Brain pericyte (primary cell): ENCODE data around the gene IFNK.
"Not testable (repeated sequence)": the region's sequence is repeated elsewhere in the genome, so short reads cannot be mapped to it uniquely, and the experiment has no call there.

Source experiments
- DNase-seq: peaks from one replicate; pipeline ENCODE4 v3.0.0-alpha.2; 2012; ENCODE audit warnings: low read depth, low spot score

The IFNK gene

GRCh38 chr9:27524236-27524635, at the start of gene IFNK:
TSS of gene IFNK (plus strand) at chr9:27524290. CDS start at chr9:27524337, 47 bp downstream.
- no peak for DNase-seq

- DNase-seq: no peak
Observed at GRCh38 chr9:27474305-27474704, 49.8 kb upstream of the IFNK start.

GRCh38 chr9:27475057-27475595, 49.0 kb upstream of the IFNK start:
- DNase-seq: no peak

GRCh38 chr9:27476870-27477515, 47.1 kb upstream of the IFNK start:
- no peak for DNase-seq

GRCh38 chr9:27478322-27478721, 45.8 kb upstream of the IFNK start:
- no peak for DNase-seq

GRCh38 chr9:27482709-27483108, 41.4 kb upstream of the IFNK start:
- no peak for DNase-seq

GRCh38 chr9:27483576-27483975, 40.5 kb upstream of the IFNK start:
- no peak for DNase-seq

GRCh38 chr9:27485158-27485557, 38.9 kb upstream of the IFNK start:
- no peak for DNase-seq

- no peak for DNase-seq
Observed at GRCh38 chr9:27487128-27487640, 36.9 kb upstream of the IFNK start.

- no peak for DNase-seq
Observed at GRCh38 chr9:27487927-27488326, 36.2 kb upstream of the IFNK start.

- DNase-seq: no peak
Observed at GRCh38 chr9:27489087-27489876, 34.8 kb upstream of the IFNK start.

- DNase-seq: no peak
Observed at GRCh38 chr9:27491154-27491553, 32.9 kb upstream of the IFNK start.

GRCh38 chr9:27495480-27496134, 28.5 kb upstream of the IFNK start:
- no peak for DNase-seq

- no peak for DNase-seq
Observed at GRCh38 chr9:27496135-27496504, 28.0 kb upstream of the IFNK start.

- no peak for DNase-seq
Observed at GRCh38 chr9:27497883-27498417, 26.1 kb upstream of the IFNK start.

GRCh38 chr9:27499451-27499850, 24.6 kb upstream of the IFNK start:
- DNase-seq: no peak

GRCh38 chr9:27500902-27501301, 23.2 kb upstream of the IFNK start:
- DNase-seq: not testable (repeated sequence)

- DNase-seq: no peak
Observed at GRCh38 chr9:27503623-27504022, 20.5 kb upstream of the IFNK start.

GRCh38 chr9:27504259-27504658, 19.8 kb upstream of the IFNK start:
- no peak for DNase-seq

GRCh38 chr9:27505744-27506161, 18.3 kb upstream of the IFNK start:
- no peak for DNase-seq

- DNase-seq: no peak
Observed at GRCh38 chr9:27506981-27507380, 17.1 kb upstream of the IFNK start.

GRCh38 chr9:27510780-27511179, 13.3 kb upstream of the IFNK start:
- DNase-seq: no peak
